HepG2 (cell line): Measurements from ENCODE around the gene RRAD. TPM values are rescaled to one million over a fixed set of nuclear protein-coding genes. Genes with fewer than 3 reads are reported as not detected.

Experiments used
- CEBPZ ChIP-seq: IDR thresholded peaks from 2 replicates; pipeline ENCODE4 v1.6.1; 2012; ENCODE audit warnings: low read length, improper control_type of control experiment
- FOXJ3 ChIP-seq: sonication (generic); formaldehyde crosslinking; IDR thresholded peaks from 2 replicates; pipeline ENCODE4 v1.4.0; 2020; ENCODE audit warnings: missing genetic modification reagents, mild to moderate bottlenecking, borderline replicate concordance
- JUN ChIP-seq: sonication (generic); formaldehyde crosslinking; IDR thresholded peaks from 2 replicates; pipeline ENCODE4 v1.4.0; 2020; ENCODE audit warnings: mild to moderate bottlenecking, missing genetic modification reagents
- KLF12 ChIP-seq: sonication (generic); formaldehyde crosslinking; IDR thresholded peaks from 2 replicates; pipeline ENCODE4 v1.4.0; 2020; ENCODE audit warnings: missing genetic modification reagents, borderline replicate concordance
- NFIC ChIP-seq: IDR thresholded peaks from 2 replicates; pipeline ENCODE4 v1.6.1; 2012; ENCODE audit warnings: mild to moderate bottlenecking, low read length, inconsistent platforms
- REPIN1 ChIP-seq: sonication (generic); formaldehyde crosslinking; IDR thresholded peaks from 2 replicates; pipeline ENCODE4 v1.8.0; 2022; ENCODE audit warnings: missing genetic modification reagents, low read depth, mild to moderate bottlenecking, borderline replicate concordance
- SP140L ChIP-seq: sonication (generic); formaldehyde crosslinking; IDR thresholded peaks from 2 replicates; pipeline ENCODE4 v1.4.0; 2020; ENCODE audit warnings: missing genetic modification reagents, borderline replicate concordance
- TCF7L2 ChIP-seq: IDR thresholded peaks from 2 replicates; pipeline ENCODE4 v1.6.1; 2011; ENCODE audit warnings: mild to moderate bottlenecking, low read depth, low read length, moderate library complexity
- TFE3 ChIP-seq: IDR thresholded peaks from 2 replicates; pipeline ENCODE4 v1.6.1; 2016
- WIZ ChIP-seq: sonication (generic); formaldehyde crosslinking; IDR thresholded peaks from 2 replicates; pipeline ENCODE4 v1.5.1; 2020; ENCODE audit warnings: mild to moderate bottlenecking, missing genetic modification reagents
- XRCC5 ChIP-seq: fragments of 200-400 bp; formaldehyde crosslinking; optimal IDR thresholded peaks from 2 replicates; pipeline ENCODE3; 2017; ENCODE audit warnings: mild to moderate bottlenecking, low read length
- ZNF530 ChIP-seq: sonication (generic); formaldehyde crosslinking; IDR thresholded peaks from 2 replicates; pipeline ENCODE4 v1.5.0; 2020; ENCODE audit warnings: low read depth, mild to moderate bottlenecking, missing genetic modification reagents
- polyA plus RNA-seq, 8 experiments: library from polyadenylated mRNA; depleted of rRNA in 3 of 8; stranded (reverse) in 7 of 8; unstranded in 1 of 8; fragments of >200 nt; fragmentation: Illumina TruSeq in 4 of 8; extraction: Trizol in 4 of 8; gene quantifications; 2 replicates each; pipeline versions ENCODE4 v1.2.1 to v1.2.3, GENCODE V29; 2011 to 2016; ENCODE audit warnings: low read depth in 4 of 8, missing spikeins in 1 of 8, mixed read lengths in 1 of 8; ENCODE audit not compliant: insufficient read depth in 1 of 8
- total RNA-seq, 5 experiments: library from RNA; depleted of rRNA; stranded (reverse); fragments of >200 nt; fragmentation: Illumina TruSeq; extraction: Trizol; gene quantifications; 2 replicates each; pipeline ENCODE4 v1.2.3, GENCODE V29; 2016; ENCODE audit warnings: low read depth in 1 of 5
- TF ChIP-seq, protein P1 (sequence below): sonication (generic); formaldehyde crosslinking; conservative IDR thresholded peaks from 2 replicates; pipeline ENCODE4 v1.4.0; 2020; ENCODE audit warnings: missing genetic modification reagents
- TF ChIP-seq, protein P2 (sequence below): sonication (generic); formaldehyde crosslinking; IDR thresholded peaks from 2 replicates; pipeline ENCODE4 v1.8.0; 2022; ENCODE audit warnings: missing genetic modification reagents, mild to moderate bottlenecking, inconsistent platforms, borderline replicate concordance
- TF ChIP-seq, protein P3 (sequence below), 2 experiments: sonication (generic) in 1 of 2; formaldehyde crosslinking in 1 of 2; IDR thresholded peaks; 2 replicates each; pipeline versions ENCODE4 v1.4.0 to v1.6.1; 2018 to 2020; ENCODE audit warnings: missing genetic modification reagents in 2 of 2, borderline replicate concordance in 1 of 2, low read depth in 1 of 2, mild to moderate bottlenecking in 1 of 2, missing biosample characterization in 1 of 2
- TF ChIP-seq, protein P4 (sequence below), 2 experiments: sonication (generic) in 1 of 2; formaldehyde crosslinking in 1 of 2; IDR thresholded peaks; 2 replicates each; pipeline versions ENCODE4 v1.5.1 to v1.6.1; 2011 to 2020; ENCODE audit warnings: borderline replicate concordance in 1 of 2, low read depth in 1 of 2, low read length in 1 of 2, mild to moderate bottlenecking in 1 of 2, missing genetic modification reagents in 1 of 2, moderate library complexity in 1 of 2

RRAD gene
- total and polyA plus RNA-seq, 2 of the 13 experiments (the other 11 are each of a cell fraction or from before 2014, with no cell fraction given): 0.80 to 1.1 TPM

DNA sequence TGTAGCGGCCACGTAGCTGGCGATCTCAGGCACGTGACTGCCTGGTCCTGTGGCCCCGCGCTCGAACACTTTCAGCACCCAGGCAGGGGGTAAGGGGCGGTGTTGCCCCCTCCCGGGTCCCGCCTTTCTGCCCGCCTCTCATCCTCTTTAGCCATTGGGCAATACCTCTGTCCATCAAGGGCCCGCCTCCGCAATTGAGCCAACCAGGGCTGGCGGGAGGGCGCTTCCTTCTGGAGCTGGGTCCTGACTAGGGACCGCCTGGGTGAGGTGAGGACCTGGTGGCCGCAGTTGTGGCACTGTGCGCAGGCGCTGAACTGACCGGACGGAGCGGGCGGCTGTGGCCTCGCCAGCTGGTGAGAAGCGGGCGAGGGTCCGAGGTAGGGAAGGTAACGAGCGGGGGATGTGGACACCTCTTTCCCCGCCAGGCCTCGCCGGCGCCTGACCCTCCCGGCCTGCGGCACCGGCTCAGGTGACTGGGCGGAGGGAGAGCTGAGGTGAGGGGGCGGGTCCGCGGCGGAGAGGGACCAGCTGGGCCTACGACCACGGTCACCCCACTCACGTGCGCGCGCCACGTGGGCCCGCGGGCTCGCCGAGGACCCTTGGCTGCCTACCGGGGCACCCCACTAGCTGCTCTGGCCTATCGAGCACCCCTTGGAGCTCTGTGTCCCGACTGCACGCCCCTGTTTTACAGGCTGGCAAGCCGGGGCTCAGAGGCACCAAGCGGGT lies 44.9 kb downstream of the RRAD start, which contains the start of gene PDP2 (continued):
- TF ChIP-seq, protein P1, sequence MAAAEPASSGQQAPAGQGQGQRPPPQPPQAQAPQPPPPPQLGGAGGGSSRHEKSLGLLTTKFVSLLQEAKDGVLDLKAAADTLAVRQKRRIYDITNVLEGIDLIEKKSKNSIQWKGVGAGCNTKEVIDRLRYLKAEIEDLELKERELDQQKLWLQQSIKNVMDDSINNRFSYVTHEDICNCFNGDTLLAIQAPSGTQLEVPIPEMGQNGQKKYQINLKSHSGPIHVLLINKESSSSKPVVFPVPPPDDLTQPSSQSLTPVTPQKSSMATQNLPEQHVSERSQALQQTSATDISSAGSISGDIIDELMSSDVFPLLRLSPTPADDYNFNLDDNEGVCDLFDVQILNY (CRISPR knock-in tag): peak; percentile 64; the same call in 1 of the 2 replicates
- no peak for TF ChIP-seq CEBPZ
- TF ChIP-seq TFE3: peak; percentile 44
- TF ChIP-seq KLF12: peak; percentile 84
- TF ChIP-seq, protein P2, sequence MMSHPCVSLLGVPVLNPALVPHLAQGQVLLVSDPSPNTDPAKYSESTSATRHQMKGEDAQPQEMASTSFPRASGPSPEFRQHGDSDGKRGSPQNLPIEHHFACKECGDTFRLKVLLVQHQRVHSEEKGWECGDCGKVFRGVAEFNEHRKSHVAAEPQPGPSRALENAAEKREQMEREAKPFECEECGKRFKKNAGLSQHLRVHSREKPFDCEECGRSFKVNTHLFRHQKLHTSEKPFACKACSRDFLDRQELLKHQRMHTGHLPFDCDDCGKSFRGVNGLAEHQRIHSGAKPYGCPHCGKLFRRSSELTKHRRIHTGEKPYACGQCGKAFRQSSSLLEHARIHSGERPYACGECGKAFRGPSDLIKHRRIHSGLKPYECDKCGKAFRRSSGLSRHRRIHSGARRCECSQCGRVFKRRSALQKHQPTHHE (CRISPR knock-in tag): peak; percentile 98; the same call in 1 of the 2 replicates
- no peak; the same call in 1 of the 2 replicates for TF ChIP-seq JUN (CRISPR knock-in tag)
- peak; percentile 61 for TF ChIP-seq FOXJ3 (CRISPR knock-in tag)
- TF ChIP-seq, protein P3, sequence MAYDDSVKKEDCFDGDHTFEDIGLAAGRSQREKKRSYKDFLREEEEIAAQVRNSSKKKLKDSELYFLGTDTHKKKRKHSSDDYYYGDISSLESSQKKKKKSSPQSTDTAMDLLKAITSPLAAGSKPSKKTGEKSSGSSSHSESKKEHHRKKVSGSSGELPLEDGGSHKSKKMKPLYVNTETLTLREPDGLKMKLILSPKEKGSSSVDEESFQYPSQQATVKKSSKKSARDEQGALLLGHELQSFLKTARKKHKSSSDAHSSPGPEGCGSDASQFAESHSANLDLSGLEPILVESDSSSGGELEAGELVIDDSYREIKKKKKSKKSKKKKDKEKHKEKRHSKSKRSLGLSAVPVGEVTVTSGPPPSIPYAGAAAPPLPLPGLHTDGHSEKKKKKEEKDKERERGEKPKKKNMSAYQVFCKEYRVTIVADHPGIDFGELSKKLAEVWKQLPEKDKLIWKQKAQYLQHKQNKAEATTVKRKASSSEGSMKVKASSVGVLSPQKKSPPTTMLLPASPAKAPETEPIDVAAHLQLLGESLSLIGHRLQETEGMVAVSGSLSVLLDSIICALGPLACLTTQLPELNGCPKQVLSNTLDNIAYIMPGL (CRISPR knock-in tag; IDR thresholded peaks at IDR 0.05; ENCODE audit: borderline replicate concordance in 1 of 2, low read depth in 1 of 2): peak; percentile 83 to 86
- peak; percentile 61 for TF ChIP-seq XRCC5
- TF ChIP-seq, protein P4, sequence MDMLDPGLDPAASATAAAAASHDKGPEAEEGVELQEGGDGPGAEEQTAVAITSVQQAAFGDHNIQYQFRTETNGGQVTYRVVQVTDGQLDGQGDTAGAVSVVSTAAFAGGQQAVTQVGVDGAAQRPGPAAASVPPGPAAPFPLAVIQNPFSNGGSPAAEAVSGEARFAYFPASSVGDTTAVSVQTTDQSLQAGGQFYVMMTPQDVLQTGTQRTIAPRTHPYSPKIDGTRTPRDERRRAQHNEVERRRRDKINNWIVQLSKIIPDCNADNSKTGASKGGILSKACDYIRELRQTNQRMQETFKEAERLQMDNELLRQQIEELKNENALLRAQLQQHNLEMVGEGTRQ (IDR thresholded peaks at IDR 0.05; ENCODE audit: low read depth, low read length): peak; percentile 53; the same call in 1 of the 2 replicates
- TF ChIP-seq, protein P4 (CRISPR knock-in tag; IDR thresholded peaks at IDR 0.05; ENCODE audit: borderline replicate concordance): peak; percentile 87
- TF ChIP-seq SP140L (CRISPR knock-in tag): peak; percentile 27; the same call in 1 of the 2 replicates
- peak; percentile 95 for TF ChIP-seq WIZ (CRISPR knock-in tag)
- peak; percentile 82 for TF ChIP-seq REPIN1 (CRISPR knock-in tag)
- TF ChIP-seq TCF7L2: no peak
- no peak for TF ChIP-seq NFIC
- peak; percentile 84; the same call in 1 of the 2 replicates for TF ChIP-seq ZNF530 (CRISPR knock-in tag)
